ENCODE data around the gene MAGEA9B.
A peak's percentile ranks its signal among the peaks of the same experiment; 100 is the strongest.
"Not testable (repeated sequence)": the region's sequence is repeated elsewhere in the genome, so short reads cannot be mapped to it uniquely, and the experiment has no call there.

The MAGEA9B gene

GRCh38 chrX:149598603-149599002 is 11.3 kb upstream of the MAGEA9B start:
- not testable (repeated sequence) for H3K4me1 ChIP-seq (ENCODE audit: insufficient read depth, low read length); H3K9me3 ChIP-seq (ENCODE audit: insufficient read depth, low read length, severe bottlenecking); H2AFZ ChIP-seq (ENCODE audit: low read depth, low read length); H3K9ac ChIP-seq (ENCODE audit: low read depth, low read length); H4K20me1 ChIP-seq (ENCODE audit: insufficient read depth, low read length); H3K36me3 ChIP-seq (ENCODE audit: insufficient read depth, low read length); H3K79me2 ChIP-seq (ENCODE audit: insufficient read depth, low read length); H3K4me3 ChIP-seq (ENCODE audit: low read depth in 1 of 2, low read length in 2 of 2); H3K27me3 ChIP-seq (ENCODE audit: insufficient read depth, low read length, poor library complexity); H3K27ac ChIP-seq (ENCODE audit: low read length); H3K4me2 ChIP-seq (ENCODE audit: insufficient read depth, low read length)
- ATAC-seq (ENCODE audit: insufficient read depth, low read depth) = peak; percentile 70; the same call in 2 of the 3 replicates
- DNase-seq = peak; percentile 16
- TF ChIP-seq CTCF (IDR thresholded peaks at IDR 0.05; ENCODE audit: borderline replicate concordance, extremely low read depth, low read length, poor library complexity, severe bottlenecking) = peak; percentile 13

GRCh38 chrX:149595943-149596342 is 8.7 kb upstream of the MAGEA9B start:
- H3K4me3 ChIP-seq (ENCODE audit: low read depth in 1 of 2, low read length in 2 of 2); DNase-seq: not testable (repeated sequence)

GRCh38 chrX:149595214-149595613 is 8.0 kb upstream of the MAGEA9B start, which contains the start of gene HSFX2:
Gene HSFX2, minus strand, starts transcription at chrX:149595314. Its CDS starts 614 bp downstream, at chrX:149594700.
- H3K4me1 ChIP-seq (ENCODE audit: insufficient read depth, low read length); H2AFZ ChIP-seq (ENCODE audit: low read depth, low read length); H3K9ac ChIP-seq (ENCODE audit: low read depth, low read length); H3K27ac ChIP-seq (ENCODE audit: low read length); H3K36me3 ChIP-seq (ENCODE audit: insufficient read depth, low read length); H3K79me2 ChIP-seq (ENCODE audit: insufficient read depth, low read length); H3K27me3 ChIP-seq (ENCODE audit: insufficient read depth, low read length, poor library complexity); ATAC-seq (ENCODE audit: insufficient read depth, low read depth); H3K4me3 ChIP-seq (ENCODE audit: low read depth in 1 of 2, low read length in 2 of 2); DNase-seq; H4K20me1 ChIP-seq (ENCODE audit: insufficient read depth, low read length); H3K4me2 ChIP-seq (ENCODE audit: insufficient read depth, low read length); H3K9me3 ChIP-seq (ENCODE audit: insufficient read depth, low read length, severe bottlenecking): not testable (repeated sequence)

More at GRCh38 chrX:149595943-149596342, 8.7 kb upstream of the MAGEA9B start:
- not testable (repeated sequence) for H3K9ac ChIP-seq (ENCODE audit: low read depth, low read length); H3K79me2 ChIP-seq (ENCODE audit: insufficient read depth, low read length); ATAC-seq (ENCODE audit: insufficient read depth, low read depth); H2AFZ ChIP-seq (ENCODE audit: low read depth, low read length); H3K36me3 ChIP-seq (ENCODE audit: insufficient read depth, low read length); H4K20me1 ChIP-seq (ENCODE audit: insufficient read depth, low read length); H3K4me2 ChIP-seq (ENCODE audit: insufficient read depth, low read length); H3K27ac ChIP-seq (ENCODE audit: low read length); H3K27me3 ChIP-seq (ENCODE audit: insufficient read depth, low read length, poor library complexity); H3K4me1 ChIP-seq (ENCODE audit: insufficient read depth, low read length); H3K9me3 ChIP-seq (ENCODE audit: insufficient read depth, low read length, severe bottlenecking)

- H3K9ac ChIP-seq (ENCODE audit: low read depth, low read length); H3K36me3 ChIP-seq (ENCODE audit: insufficient read depth, low read length); H2AFZ ChIP-seq (ENCODE audit: low read depth, low read length); H3K27ac ChIP-seq (ENCODE audit: low read length); H3K79me2 ChIP-seq (ENCODE audit: insufficient read depth, low read length); H3K4me1 ChIP-seq (ENCODE audit: insufficient read depth, low read length); ATAC-seq (ENCODE audit: insufficient read depth, low read depth); H3K4me2 ChIP-seq (ENCODE audit: insufficient read depth, low read length); DNase-seq; H4K20me1 ChIP-seq (ENCODE audit: insufficient read depth, low read length); H3K4me3 ChIP-seq (ENCODE audit: low read depth in 1 of 2, low read length in 2 of 2); H3K9me3 ChIP-seq (ENCODE audit: insufficient read depth, low read length, severe bottlenecking); H3K27me3 ChIP-seq (ENCODE audit: insufficient read depth, low read length, poor library complexity): not testable (repeated sequence)
These were observed 3.7 kb upstream of the MAGEA9B start for GRCh38 chrX:149590993-149591392.

- not testable (repeated sequence) for H3K27ac ChIP-seq (ENCODE audit: low read length); H3K9ac ChIP-seq (ENCODE audit: low read depth, low read length); ATAC-seq (ENCODE audit: insufficient read depth, low read depth); H3K9me3 ChIP-seq (ENCODE audit: insufficient read depth, low read length, severe bottlenecking); H3K79me2 ChIP-seq (ENCODE audit: insufficient read depth, low read length); H3K36me3 ChIP-seq (ENCODE audit: insufficient read depth, low read length); H4K20me1 ChIP-seq (ENCODE audit: insufficient read depth, low read length); H3K4me3 ChIP-seq (ENCODE audit: low read depth in 1 of 2, low read length in 2 of 2); H2AFZ ChIP-seq (ENCODE audit: low read depth, low read length); H3K27me3 ChIP-seq (ENCODE audit: insufficient read depth, low read length, poor library complexity); H3K4me2 ChIP-seq (ENCODE audit: insufficient read depth, low read length); H3K4me1 ChIP-seq (ENCODE audit: insufficient read depth, low read length); DNase-seq
These were observed 1.6 kb downstream of the MAGEA9B start for GRCh38 chrX:149585631-149586030.

GRCh38 chrX:149573456-149573855 is 13.8 kb downstream of the MAGEA9B start:
- not testable (repeated sequence) for H3K9me3 ChIP-seq (ENCODE audit: insufficient read depth, low read length, severe bottlenecking); H3K36me3 ChIP-seq (ENCODE audit: insufficient read depth, low read length); H3K27ac ChIP-seq (ENCODE audit: low read length); H3K4me2 ChIP-seq (ENCODE audit: insufficient read depth, low read length); H3K27me3 ChIP-seq (ENCODE audit: insufficient read depth, low read length, poor library complexity); H3K79me2 ChIP-seq (ENCODE audit: insufficient read depth, low read length); H3K9ac ChIP-seq (ENCODE audit: low read depth, low read length); H4K20me1 ChIP-seq (ENCODE audit: insufficient read depth, low read length); H3K4me3 ChIP-seq (ENCODE audit: low read depth in 1 of 2, low read length in 2 of 2); H2AFZ ChIP-seq (ENCODE audit: low read depth, low read length); H3K4me1 ChIP-seq (ENCODE audit: insufficient read depth, low read length); DNase-seq
- 0 out of 3 replicates have a peak, but pooled peaks have one; percentile 42 for ATAC-seq (ENCODE audit: insufficient read depth, low read depth)
